GM18507 (cell line): ENCODE results near the gene HELZ2.

Experiments
- DNase-seq: peaks from one replicate; pipeline ENCODE4 v3.0.0; 2011; ENCODE audit warnings: low read depth; ENCODE audit not compliant: insufficient read length; ENCODE audit errors: extremely low spot score
- FAIRE-seq: peaks from 2 replicates; lab custom pipeline; 2011; peaks lifted over from hg19 to GRCh38; lab: Jason Lieb, UNC

Gene HELZ2

GRCh38 chr20:63556873-63557478, 17.1 kb downstream of the HELZ2 start:
- DNase-seq (no peak), FAIRE-seq (no peak)

- FAIRE-seq: no peak
- no peak for DNase-seq
Measured at GRCh38 chr20:63555661-63556381, 18.2 kb downstream of the HELZ2 start.

- no peak for DNase-seq
- peak; percentile 73 for FAIRE-seq
Measured at GRCh38 chr20:63554361-63555278, 19.4 kb downstream of the HELZ2 start.

- no peak for FAIRE-seq
- DNase-seq: no peak
Measured at GRCh38 chr20:63553933-63554290, 20.1 kb downstream of the HELZ2 start, which contains the start of gene FNDC11. FNDC11 (plus strand) TSS chr20:63554159; CDS start chr20:63555664, 1,505 bp downstream.

GRCh38 chr20:63553251-63553932, 20.6 kb downstream of the HELZ2 start:
- peak; percentile 99 for FAIRE-seq

GRCh38 chr20:63552481-63553249, 21.4 kb downstream of the HELZ2 start:
- DNase-seq (no peak), FAIRE-seq (no peak)

More at GRCh38 chr20:63553251-63553932, 20.6 kb downstream of the HELZ2 start:
- peak; percentile 60 for DNase-seq

- no peak for FAIRE-seq
- DNase-seq: no peak
Measured at GRCh38 chr20:63551068-63551467, 23.0 kb downstream of the HELZ2 start.

- FAIRE-seq (no peak), DNase-seq (no peak)
Measured at GRCh38 chr20:63549679-63550282, 24.3 kb downstream of the HELZ2 start.

GRCh38 chr20:63549019-63549418, 25.0 kb downstream of the HELZ2 start:
- DNase-seq (no peak), FAIRE-seq (no peak)

- FAIRE-seq (no peak), DNase-seq (no peak)
Measured at GRCh38 chr20:63548542-63548941, 25.5 kb downstream of the HELZ2 start.

GRCh38 chr20:63547725-63548480, 26.1 kb downstream of the HELZ2 start, which contains the start of gene SRMS:
SRMS (minus strand) TSS chr20:63547749; CDS start chr20:63547463, 286 bp downstream.
- no peak for DNase-seq
- no peak for FAIRE-seq

GRCh38 chr20:63546956-63547724, 26.9 kb downstream of the HELZ2 start:
- DNase-seq: no peak
- FAIRE-seq: no peak

GRCh38 chr20:63546256-63546955, 27.6 kb downstream of the HELZ2 start:
- DNase-seq: no peak
- FAIRE-seq: no peak

- DNase-seq: no peak
- FAIRE-seq: no peak
Measured at GRCh38 chr20:63545814-63546213, 28.2 kb downstream of the HELZ2 start.

GRCh38 chr20:63544958-63545516, 29.0 kb downstream of the HELZ2 start:
- no peak for DNase-seq
- FAIRE-seq: no peak

GRCh38 chr20:63544241-63544957, 29.6 kb downstream of the HELZ2 start:
- DNase-seq: no peak
- no peak for FAIRE-seq
